Measurements from ENCODE around the gene DTNB. TPM values are rescaled to one million over a fixed set of nuclear protein-coding genes. Genes with fewer than 3 reads are reported as not detected.

Gene DTNB
- polyA plus RNA-seq, 1 donor from 2014 or later, result 22.5 TPM

DNA sequence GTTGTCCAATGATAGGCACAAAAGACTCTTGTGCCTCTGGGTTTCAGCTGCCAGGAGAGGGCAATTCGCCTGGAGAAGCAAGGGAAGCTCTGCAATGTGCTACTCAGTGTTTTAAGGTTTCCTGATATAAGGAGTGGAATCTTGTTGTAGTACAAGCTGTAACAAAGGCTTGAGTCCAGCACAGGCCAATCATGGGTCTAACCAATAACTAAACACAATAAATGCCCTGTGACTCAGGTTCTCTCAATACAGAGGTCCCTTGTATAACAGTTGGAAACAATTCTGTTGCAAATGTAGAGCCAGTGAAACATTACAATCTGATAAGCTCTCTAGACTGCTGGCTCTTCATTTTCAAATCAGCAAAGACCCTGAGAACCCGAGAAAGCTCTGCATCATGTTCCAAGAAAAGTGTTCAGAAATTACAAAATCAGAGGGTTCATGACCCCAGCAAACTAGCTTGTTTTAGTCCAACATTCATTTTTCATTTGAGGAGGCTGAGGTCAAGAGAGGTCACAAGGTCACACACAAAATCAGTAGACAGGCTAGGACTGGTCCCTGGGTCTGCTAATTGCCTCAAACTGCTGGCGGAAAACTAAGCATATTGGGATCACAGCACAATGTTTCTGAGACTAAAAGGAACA, 272.7 kb downstream of the DTNB start:
- no peak overlapping the region for H3K4me3 ChIP-seq (ENCODE audit: low read length)
- H3K36me3 ChIP-seq (ENCODE audit: insufficient read depth, low read length), result no peaks in the 10 kb centered on the region
- H3F3A ChIP-seq (ENCODE audit: insufficient read depth, low read length, poor library complexity, severe bottlenecking), result no peaks in the 10 kb centered on the region
- no peaks in the 10 kb centered on the region for H3K27me3 ChIP-seq (ENCODE audit: insufficient read depth, low read depth, low read length)
- no peak overlapping the region for H2AFZ ChIP-seq (ENCODE audit: low read depth, low read length)
- no peaks in the 10 kb centered on the region for H3K9me2 ChIP-seq (ENCODE audit: insufficient read depth, low read length)
- no peaks in the 10 kb centered on the region for H4K20me1 ChIP-seq (ENCODE audit: insufficient read depth)
- H3K79me2 ChIP-seq (replicated peaks; ENCODE audit: insufficient read depth, low read length), result no peaks in the 10 kb centered on the region
- H3K9me3 ChIP-seq (ENCODE audit: low read length), result no peaks in the 10 kb centered on the region
- H3K4me2 ChIP-seq (ENCODE audit: low read length), result no peak overlapping the region
- no peak overlapping the region for H3K9ac ChIP-seq (ENCODE audit: low read length)
- TF ChIP-seq, protein P1, sequence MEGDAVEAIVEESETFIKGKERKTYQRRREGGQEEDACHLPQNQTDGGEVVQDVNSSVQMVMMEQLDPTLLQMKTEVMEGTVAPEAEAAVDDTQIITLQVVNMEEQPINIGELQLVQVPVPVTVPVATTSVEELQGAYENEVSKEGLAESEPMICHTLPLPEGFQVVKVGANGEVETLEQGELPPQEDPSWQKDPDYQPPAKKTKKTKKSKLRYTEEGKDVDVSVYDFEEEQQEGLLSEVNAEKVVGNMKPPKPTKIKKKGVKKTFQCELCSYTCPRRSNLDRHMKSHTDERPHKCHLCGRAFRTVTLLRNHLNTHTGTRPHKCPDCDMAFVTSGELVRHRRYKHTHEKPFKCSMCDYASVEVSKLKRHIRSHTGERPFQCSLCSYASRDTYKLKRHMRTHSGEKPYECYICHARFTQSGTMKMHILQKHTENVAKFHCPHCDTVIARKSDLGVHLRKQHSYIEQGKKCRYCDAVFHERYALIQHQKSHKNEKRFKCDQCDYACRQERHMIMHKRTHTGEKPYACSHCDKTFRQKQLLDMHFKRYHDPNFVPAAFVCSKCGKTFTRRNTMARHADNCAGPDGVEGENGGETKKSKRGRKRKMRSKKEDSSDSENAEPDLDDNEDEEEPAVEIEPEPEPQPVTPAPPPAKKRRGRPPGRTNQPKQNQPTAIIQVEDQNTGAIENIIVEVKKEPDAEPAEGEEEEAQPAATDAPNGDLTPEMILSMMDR (IDR thresholded peaks at IDR 0.05; ENCODE audit: poor library complexity, severe bottlenecking), result no peak
- no peak for TF ChIP-seq SMC3 (conservative IDR thresholded peaks at IDR 0.05; ENCODE audit: poor library complexity)
- no peak for TF ChIP-seq TAF1 (IDR thresholded peaks at IDR 0.05; ENCODE audit: low read depth)
- TF ChIP-seq, protein P2, sequence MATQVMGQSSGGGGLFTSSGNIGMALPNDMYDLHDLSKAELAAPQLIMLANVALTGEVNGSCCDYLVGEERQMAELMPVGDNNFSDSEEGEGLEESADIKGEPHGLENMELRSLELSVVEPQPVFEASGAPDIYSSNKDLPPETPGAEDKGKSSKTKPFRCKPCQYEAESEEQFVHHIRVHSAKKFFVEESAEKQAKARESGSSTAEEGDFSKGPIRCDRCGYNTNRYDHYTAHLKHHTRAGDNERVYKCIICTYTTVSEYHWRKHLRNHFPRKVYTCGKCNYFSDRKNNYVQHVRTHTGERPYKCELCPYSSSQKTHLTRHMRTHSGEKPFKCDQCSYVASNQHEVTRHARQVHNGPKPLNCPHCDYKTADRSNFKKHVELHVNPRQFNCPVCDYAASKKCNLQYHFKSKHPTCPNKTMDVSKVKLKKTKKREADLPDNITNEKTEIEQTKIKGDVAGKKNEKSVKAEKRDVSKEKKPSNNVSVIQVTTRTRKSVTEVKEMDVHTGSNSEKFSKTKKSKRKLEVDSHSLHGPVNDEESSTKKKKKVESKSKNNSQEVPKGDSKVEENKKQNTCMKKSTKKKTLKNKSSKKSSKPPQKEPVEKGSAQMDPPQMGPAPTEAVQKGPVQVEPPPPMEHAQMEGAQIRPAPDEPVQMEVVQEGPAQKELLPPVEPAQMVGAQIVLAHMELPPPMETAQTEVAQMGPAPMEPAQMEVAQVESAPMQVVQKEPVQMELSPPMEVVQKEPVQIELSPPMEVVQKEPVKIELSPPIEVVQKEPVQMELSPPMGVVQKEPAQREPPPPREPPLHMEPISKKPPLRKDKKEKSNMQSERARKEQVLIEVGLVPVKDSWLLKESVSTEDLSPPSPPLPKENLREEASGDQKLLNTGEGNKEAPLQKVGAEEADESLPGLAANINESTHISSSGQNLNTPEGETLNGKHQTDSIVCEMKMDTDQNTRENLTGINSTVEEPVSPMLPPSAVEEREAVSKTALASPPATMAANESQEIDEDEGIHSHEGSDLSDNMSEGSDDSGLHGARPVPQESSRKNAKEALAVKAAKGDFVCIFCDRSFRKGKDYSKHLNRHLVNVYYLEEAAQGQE (IDR thresholded peaks at IDR 0.05; ENCODE audit: borderline replicate concordance), result no peak
- TF ChIP-seq POLR2AphosphoS5 (IDR thresholded peaks at IDR 0.05), result no peak
- TF ChIP-seq MXI1 (conservative IDR thresholded peaks at IDR 0.05; ENCODE audit: poor library complexity, severe bottlenecking), result no peak
- TF ChIP-seq RAD21 (conservative IDR thresholded peaks at IDR 0.05), result no peak
- TF ChIP-seq EZH2 (IDR thresholded peaks at IDR 0.05; ENCODE audit: borderline replicate concordance, insufficient read depth, low read length, poor library complexity, severe bottlenecking), result no peak
- peak overlapping the region; percentile 43 for H3K27ac ChIP-seq (ENCODE audit: low read length)

DNA sequence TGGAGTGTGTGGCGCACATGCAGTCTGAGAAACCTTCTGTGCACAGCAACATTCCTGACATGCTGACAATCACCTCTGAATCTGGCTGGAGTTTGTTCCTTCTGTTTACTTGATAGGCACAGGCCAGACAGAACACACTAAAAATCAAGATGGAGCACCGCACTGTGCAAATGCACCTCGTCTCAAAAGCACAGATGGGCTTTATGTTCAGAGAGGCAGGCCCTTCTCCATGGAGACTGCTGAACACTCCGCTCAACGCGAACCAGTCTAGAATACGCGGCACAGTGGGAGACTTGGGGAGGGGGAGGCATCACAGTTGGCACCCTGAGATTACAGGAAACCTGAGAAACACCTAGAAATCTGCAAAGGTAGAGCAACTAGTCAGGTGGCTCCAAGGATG, 273.2 kb downstream of the DTNB start:
- H3K9me2 ChIP-seq (ENCODE audit: insufficient read depth, low read length), result no peaks in the 10 kb centered on the region
- H3K9me3 ChIP-seq (ENCODE audit: low read length), result no peaks in the 10 kb centered on the region
- H2AFZ ChIP-seq (ENCODE audit: low read depth, low read length), result no peak overlapping the region
- no peak overlapping the region for H3K4me3 ChIP-seq (ENCODE audit: low read length)
- TF ChIP-seq MXI1 (conservative IDR thresholded peaks at IDR 0.05; ENCODE audit: poor library complexity, severe bottlenecking) (no peak), RAD21 (conservative IDR thresholded peaks at IDR 0.05) (no peak)
- TF ChIP-seq, protein P1 (IDR thresholded peaks at IDR 0.05; ENCODE audit: poor library complexity, severe bottlenecking), result no peak
- no peaks in the 10 kb centered on the region for H3K27me3 ChIP-seq (ENCODE audit: insufficient read depth, low read depth, low read length)
- no peaks in the 10 kb centered on the region for H4K20me1 ChIP-seq (ENCODE audit: insufficient read depth)
- H3F3A ChIP-seq (ENCODE audit: insufficient read depth, low read length, poor library complexity, severe bottlenecking), result no peaks in the 10 kb centered on the region
- H3K27ac ChIP-seq (ENCODE audit: low read length), result no peak overlapping the region
- no peak overlapping the region for H3K4me2 ChIP-seq (ENCODE audit: low read length)
- no peak overlapping the region for H3K9ac ChIP-seq (ENCODE audit: low read length)
- H3K79me2 ChIP-seq (replicated peaks; ENCODE audit: insufficient read depth, low read length), result no peaks in the 10 kb centered on the region
- no peaks in the 10 kb centered on the region for H3K36me3 ChIP-seq (ENCODE audit: insufficient read depth, low read length)
